Bronchial epithelial cell (primary cell): ENCODE measurements around the gene SSPN. TPM values are rescaled to one million over a fixed set of nuclear protein-coding genes. Genes with fewer than 3 reads are reported as not detected.
A peak's percentile ranks its signal among the peaks of the same experiment; 100 is the strongest.

Experiments used
- DNase-seq: peaks from one replicate; pipeline ENCODE4 v3.0.0-alpha.2; 2010; ENCODE audit warnings: low read depth
- FAIRE-seq: peaks from 2 replicates; lab custom pipeline; 2011; peaks lifted over from hg19 to GRCh38; lab: Jason Lieb, UNC
- H3K27me3 ChIP-seq: 2 replicates; pipeline ENCODE4 v1.5.1; 2011; ENCODE audit warnings: low read length; ENCODE audit not compliant: control insufficient read depth, insufficient read depth
- H3K36me3 ChIP-seq: 2 replicates; pipeline ENCODE4 v1.5.1; 2011; ENCODE audit warnings: low read length; ENCODE audit not compliant: control insufficient read depth, insufficient read depth
- H3K4me3 ChIP-seq: 2 replicates; pipeline ENCODE4 v1.5.1; 2011; ENCODE audit warnings: mild to moderate bottlenecking, low read depth, low read length, control low read depth
- total RNA-seq: library from RNA; depleted of rRNA; stranded (reverse); fragments of >200 nt; gene quantifications from 2 replicates; pipeline ENCODE4 v1.2.1, GENCODE V29; 2014
- TF ChIP-seq, protein P1 (sequence below): IDR thresholded peaks from 2 replicates; pipeline ENCODE4 v1.5.1; 2011; ENCODE audit warnings: mild to moderate bottlenecking, moderate library complexity, low read length, control low read depth, inconsistent platforms; ENCODE audit not compliant: insufficient read depth, severe bottlenecking

The SSPN gene
- total RNA-seq, 1 donor from 2014 or later, result 0.26 TPM

- FAIRE-seq (peak; percentile 94), DNase-seq (peak; percentile 91)
- Histone ChIP-seq H3K4me3 (no peak overlapping the region), H3K36me3 (no peaks in the 10 kb centered on the region), H3K27me3 (no peaks in the 10 kb centered on the region)
- TF ChIP-seq, protein P1, sequence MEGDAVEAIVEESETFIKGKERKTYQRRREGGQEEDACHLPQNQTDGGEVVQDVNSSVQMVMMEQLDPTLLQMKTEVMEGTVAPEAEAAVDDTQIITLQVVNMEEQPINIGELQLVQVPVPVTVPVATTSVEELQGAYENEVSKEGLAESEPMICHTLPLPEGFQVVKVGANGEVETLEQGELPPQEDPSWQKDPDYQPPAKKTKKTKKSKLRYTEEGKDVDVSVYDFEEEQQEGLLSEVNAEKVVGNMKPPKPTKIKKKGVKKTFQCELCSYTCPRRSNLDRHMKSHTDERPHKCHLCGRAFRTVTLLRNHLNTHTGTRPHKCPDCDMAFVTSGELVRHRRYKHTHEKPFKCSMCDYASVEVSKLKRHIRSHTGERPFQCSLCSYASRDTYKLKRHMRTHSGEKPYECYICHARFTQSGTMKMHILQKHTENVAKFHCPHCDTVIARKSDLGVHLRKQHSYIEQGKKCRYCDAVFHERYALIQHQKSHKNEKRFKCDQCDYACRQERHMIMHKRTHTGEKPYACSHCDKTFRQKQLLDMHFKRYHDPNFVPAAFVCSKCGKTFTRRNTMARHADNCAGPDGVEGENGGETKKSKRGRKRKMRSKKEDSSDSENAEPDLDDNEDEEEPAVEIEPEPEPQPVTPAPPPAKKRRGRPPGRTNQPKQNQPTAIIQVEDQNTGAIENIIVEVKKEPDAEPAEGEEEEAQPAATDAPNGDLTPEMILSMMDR, result no peak
Observed at GRCh38 chr12:26246483-26247164, 51.3 kb downstream of the SSPN start.

GRCh38 chr12:26247873-26248272 is 52.5 kb downstream of the SSPN start:
- FAIRE-seq, result no peak
- H3K36me3 ChIP-seq, result no peaks in the 10 kb centered on the region
- DNase-seq, result no peak
- H3K4me3 ChIP-seq, result no peak overlapping the region
- TF ChIP-seq, protein P1, result no peak
- H3K27me3 ChIP-seq, result no peaks in the 10 kb centered on the region

- TF ChIP-seq, protein P1, result no peak
- H3K4me3 ChIP-seq, result no peak overlapping the region
- DNase-seq (no peak), FAIRE-seq (no peak)
- no peaks in the 10 kb centered on the region for H3K36me3 ChIP-seq
- no peaks in the 10 kb centered on the region for H3K27me3 ChIP-seq
Observed at GRCh38 chr12:26250801-26251200, 55.4 kb downstream of the SSPN start.

GRCh38 chr12:26251600-26251999 is 56.2 kb downstream of the SSPN start:
- FAIRE-seq, result no peak
- Histone ChIP-seq H3K4me3 (no peak overlapping the region), H3K27me3 (no peaks in the 10 kb centered on the region), H3K36me3 (no peaks in the 10 kb centered on the region)
- TF ChIP-seq, protein P1, result no peak
- no peak for DNase-seq

DNA sequence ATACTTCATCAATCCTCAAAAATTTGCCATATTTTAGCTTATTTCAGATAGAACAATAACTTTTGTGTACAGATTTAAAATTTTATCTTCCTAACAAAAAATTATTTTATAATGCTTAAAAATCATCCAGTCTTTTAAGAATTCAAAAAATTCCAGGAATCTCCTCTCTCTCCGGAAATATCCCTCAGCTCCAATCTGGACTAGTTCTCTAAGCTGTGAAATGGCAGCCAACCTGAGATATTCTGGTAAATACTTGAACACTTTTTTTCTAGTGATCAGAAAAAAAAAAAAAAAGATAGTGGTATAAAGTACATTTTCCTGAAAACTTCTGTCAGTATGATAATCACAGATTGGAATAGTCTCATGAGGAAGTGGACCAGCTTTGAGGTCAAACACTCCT is 57.6 kb downstream of the SSPN start:
- no peaks in the 10 kb centered on the region for H3K36me3 ChIP-seq
- H3K27me3 ChIP-seq, result no peaks in the 10 kb centered on the region
- H3K4me3 ChIP-seq, result no peak overlapping the region
- FAIRE-seq (no peak), DNase-seq (no peak)
- TF ChIP-seq, protein P1, result no peak
